K562 (cell line): ENCODE results near the gene EXOC3L1. TPM values are rescaled to one million over a fixed set of nuclear protein-coding genes. Genes with fewer than 3 reads are reported as not detected.

Experiments used
- ATAC-seq: fragments of 200-7000 bp; cut with Tn5 transposase; 3 replicates; pipeline ENCODE4 v1.9.1; 2020; ENCODE audit warnings: moderate library complexity
- BruUV-seq: library from RNA; stranded (reverse); fragments of 400-500 nt; replicated peaks from 2 replicates; lab custom pipeline; 2021; lab: Mats Ljungman, UMichigan
- CTCF ChIA-PET: fragments of 300-600 bp; formaldehyde crosslinking; extraction: SDS; loops from one replicate; lab custom pipeline; 2021; ENCODE audit warnings: low intra/inter-chr PET ratio; lab: Yijun Ruan, JAX
- POLR2A ChIA-PET: fragments of 300-600, 350-650 bp; sonication (Branson Sonifier 250); formaldehyde crosslinking; extraction: SDS; loops from one replicate; lab custom pipeline; 2021; ENCODE audit warnings: antibody characterized with exemption, inconsistent platforms; lab: Yijun Ruan, JAX
- DNase-seq, 4 experiments: peaks; one replicate each; pipeline versions ENCODE4 v3.0.0 to v3.0.0-alpha.2; 2011 to 2018; ENCODE audit warnings: low spot score in 3 of 4, mixed read lengths in 3 of 4; ENCODE audit errors: extremely low read depth in 1 of 4
- FAIRE-seq: peaks from 2 replicates; lab custom pipeline; 2011; peaks lifted over from hg19 to GRCh38; lab: Jason Lieb, UNC
- H2AFZ ChIP-seq: 2 replicates; pipeline ENCODE4 v1.6.0; 2011; ENCODE audit warnings: low read depth, low read length, control low read depth, inconsistent platforms
- H3K27ac ChIP-seq: fragments of 200-600 bp; 3 replicates; pipeline ENCODE4 v1.8.0; 2011; ENCODE audit warnings: low read depth, mild to moderate bottlenecking, control low read depth, inconsistent platforms, low read length, moderate library complexity, mixed read lengths; ENCODE audit errors: extremely low read depth
- H3K27me3 ChIP-seq, 2 experiments: fragments of 300-600 bp in 1 of 2; 2 replicates in 1 of 2; 3 replicates in 1 of 2; pipeline versions ENCODE4 v1.6.0 to v1.8.0; 2011; ENCODE audit warnings: inconsistent platforms in 2 of 2, low read length in 2 of 2, mild to moderate bottlenecking in 1 of 2, mixed read lengths in 1 of 2, moderate library complexity in 1 of 2; ENCODE audit not compliant: control insufficient read depth in 2 of 2, insufficient read depth in 2 of 2
- H3K36me3 ChIP-seq: fragments of 300-600 bp; 3 replicates; pipeline ENCODE4 v1.8.0; 2011; ENCODE audit warnings: mild to moderate bottlenecking, low read length, inconsistent platforms; ENCODE audit not compliant: control insufficient read depth, insufficient read depth
- H3K4me1 ChIP-seq, 2 experiments: fragments of 200-600 bp in 1 of 2; replicated peaks in 1 of 2; 2 replicates in 1 of 2; 3 replicates in 1 of 2; pipeline versions ENCODE4 v1.5.1 to v1.8.0; 2011; ENCODE audit warnings: inconsistent platforms in 2 of 2, low read length in 2 of 2, mild to moderate bottlenecking in 1 of 2, mixed read lengths in 1 of 2, moderate library complexity in 1 of 2; ENCODE audit not compliant: control insufficient read depth in 2 of 2, insufficient read depth in 2 of 2
- H3K4me2 ChIP-seq: 2 replicates; pipeline ENCODE4 v1.6.1; 2011; ENCODE audit warnings: low read length, control low read depth, inconsistent platforms, mixed read lengths; ENCODE audit not compliant: insufficient read depth
- H3K4me3 ChIP-seq: fragments of 200-600 bp; sonication (generic), shearing (Covaris generic); 2 replicates; pipeline ENCODE4 v1.5.1; 2016; ENCODE audit warnings: control low read depth, inconsistent platforms
- H3K79me2 ChIP-seq: fragments of 200-600 bp; 3 replicates; pipeline ENCODE4 v1.8.0; 2011; ENCODE audit warnings: low read length, inconsistent platforms; ENCODE audit not compliant: control insufficient read depth, insufficient read depth
- H3K9ac ChIP-seq, 2 experiments: 2 replicates each; pipeline versions ENCODE4 v1.6.0 to v1.6.1; 2011; ENCODE audit warnings: low read depth in 2 of 2, low read length in 2 of 2, control low read depth in 1 of 2, inconsistent platforms in 1 of 2, mild to moderate bottlenecking in 1 of 2, mixed read lengths in 1 of 2; ENCODE audit not compliant: insufficient read depth in 1 of 2
- H3K9me1 ChIP-seq: one replicate; pipeline ENCODE4 v1.6.0; 2011; ENCODE audit warnings: inconsistent platforms, mild to moderate bottlenecking, low read length, moderate library complexity; ENCODE audit not compliant: control insufficient read depth, insufficient read depth
- H3K9me3 ChIP-seq: replicated peaks from 2 replicates; pipeline ENCODE4 v1.5.1; 2011; ENCODE audit warnings: low read depth, low read length, inconsistent platforms; ENCODE audit not compliant: control insufficient read depth, insufficient read depth
- H4K20me1 ChIP-seq: replicated peaks from 2 replicates; pipeline ENCODE4 v1.6.1; 2011; ENCODE audit warnings: low read length, inconsistent platforms, mixed read lengths; ENCODE audit not compliant: control insufficient read depth, insufficient read depth
- PRMT5 ChIP-seq: sonication (generic); formaldehyde crosslinking; IDR thresholded peaks from 2 replicates; pipeline ENCODE4 v1.5.0; 2020; ENCODE audit warnings: missing genetic modification reagents
- RBFOX2 ChIP-seq: fragments of 200-400 bp; formaldehyde crosslinking; IDR thresholded peaks from 2 replicates; pipeline ENCODE4 v1.6.1; 2017; ENCODE audit warnings: low read depth, mild to moderate bottlenecking, low read length, moderate library complexity
- WGBS: fragments of 100-300 bp; shearing (Covaris generic); methylation state at CpG from one replicate; pipeline ENCODE4 v1.1.6; 2016; ENCODE audit warnings: low coverage, mixed read lengths; ENCODE audit not compliant: insufficient coverage; ENCODE audit errors: missing lambda C conversion rate; 5-methylcytosine and 5-hydroxymethylcytosine counted together
- in situ Hi-C: fragments of 300-500 bp; cut with MboI; formaldehyde crosslinking; loops from 4 replicates; pipeline ENCODE4 v1.15.0; 2018; ENCODE audit warnings: inconsistent platforms, mixed read lengths
- intact Hi-C: fragments of 100-400 bp; cut with micrococcal nuclease; formaldehyde crosslinking; loops from 2 replicates; pipeline ENCODE4 v1.14.2; 2022
- polyA plus RNA-seq, 8 experiments: library from polyadenylated mRNA; depleted of rRNA in 4 of 8; stranded (reverse) in 5 of 8; unstranded in 3 of 8; fragments of >200 nt; fragmentation: Nextera tagmentation in 2 of 8; fragmentation: Illumina TruSeq in 1 of 8; extraction: Ambion mirVana in 2 of 8; extraction: Trizol in 1 of 8; gene quantifications; 2 replicates each; pipeline versions ENCODE4 v1.2.1 to v1.2.3, GENCODE V29; 2011 to 2014; ENCODE audit warnings: inconsistent platforms in 1 of 8, missing spikeins in 1 of 8
- total RNA-seq, 7 experiments: library from RNA; depleted of rRNA in 6 of 7; stranded (reverse); fragments of >200 nt in 6 of 7; fragmentation: Illumina TruSeq in 2 of 7; extraction: Trizol in 2 of 7; gene quantifications; 2 replicates each; pipeline versions ENCODE4 v1.2.1 to v1.2.3, GENCODE V29; 2011 to 2021; ENCODE audit warnings: low replicate concordance in 1 of 7
- TF ChIP-seq, protein P1 (sequence below): IDR thresholded peaks from 2 replicates; pipeline ENCODE4 v1.6.1; 2012; ENCODE audit warnings: low read depth, low read length, improper control_type of control experiment, borderline replicate concordance
- TF ChIP-seq, protein P2 (sequence below): sonication (generic); formaldehyde crosslinking; IDR thresholded peaks from 2 replicates; pipeline ENCODE4 v1.8.1; 2022; ENCODE audit warnings: missing genetic modification reagents
- TF ChIP-seq, protein P3 (sequence below): fragments of 250-450 bp; sonication (Bioruptor Pico); IDR thresholded peaks from 2 replicates; pipeline ENCODE4 v1.9.0; 2021; ENCODE audit warnings: mild to moderate bottlenecking

EXOC3L1 gene
- total and polyA plus RNA-seq, 9 of the 15 experiments (the other 6 are each of a cell fraction or from before 2014, with no cell fraction given), result 0.08 TPM; not detected in 8

DNA sequence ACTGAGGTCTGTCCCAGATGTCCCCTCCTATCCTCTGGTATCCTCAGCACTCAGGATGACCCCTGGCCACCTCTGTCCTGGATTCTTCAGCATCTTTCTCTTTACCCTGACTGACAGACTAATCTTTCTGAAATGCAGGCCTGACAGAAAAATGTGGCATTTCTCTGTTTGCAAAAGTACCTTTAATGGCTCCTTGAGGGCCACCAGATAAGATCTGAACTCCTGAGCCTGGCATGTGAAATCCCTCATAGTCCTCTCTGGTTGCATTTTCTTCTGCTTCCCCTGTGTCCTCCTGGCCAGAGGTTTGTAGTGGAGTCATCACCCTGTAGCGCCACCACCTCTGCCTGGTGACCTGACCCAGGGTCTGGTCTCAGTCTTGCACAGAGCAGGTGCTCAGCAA lies 6.9 kb upstream of the EXOC3L1 start (continued):
- TF ChIP-seq, protein P1, sequence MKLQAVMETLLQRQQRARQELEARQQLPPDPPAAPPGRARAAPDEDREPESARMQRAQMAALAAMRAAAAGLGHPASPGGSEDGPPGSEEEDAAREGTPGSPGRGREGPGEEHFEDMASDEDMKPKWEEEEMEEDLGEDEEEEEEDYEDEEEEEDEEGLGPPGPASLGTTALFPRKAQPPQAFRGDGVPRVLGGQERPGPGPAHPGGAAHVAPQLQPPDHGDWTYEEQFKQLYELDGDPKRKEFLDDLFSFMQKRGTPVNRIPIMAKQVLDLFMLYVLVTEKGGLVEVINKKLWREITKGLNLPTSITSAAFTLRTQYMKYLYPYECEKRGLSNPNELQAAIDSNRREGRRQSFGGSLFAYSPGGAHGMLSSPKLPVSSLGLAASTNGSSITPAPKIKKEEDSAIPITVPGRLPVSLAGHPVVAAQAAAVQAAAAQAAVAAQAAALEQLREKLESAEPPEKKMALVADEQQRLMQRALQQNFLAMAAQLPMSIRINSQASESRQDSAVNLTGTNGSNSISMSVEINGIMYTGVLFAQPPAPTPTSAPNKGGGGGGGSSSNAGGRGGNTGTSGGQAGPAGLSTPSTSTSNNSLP, result no peak
- TF ChIP-seq, protein P2, sequence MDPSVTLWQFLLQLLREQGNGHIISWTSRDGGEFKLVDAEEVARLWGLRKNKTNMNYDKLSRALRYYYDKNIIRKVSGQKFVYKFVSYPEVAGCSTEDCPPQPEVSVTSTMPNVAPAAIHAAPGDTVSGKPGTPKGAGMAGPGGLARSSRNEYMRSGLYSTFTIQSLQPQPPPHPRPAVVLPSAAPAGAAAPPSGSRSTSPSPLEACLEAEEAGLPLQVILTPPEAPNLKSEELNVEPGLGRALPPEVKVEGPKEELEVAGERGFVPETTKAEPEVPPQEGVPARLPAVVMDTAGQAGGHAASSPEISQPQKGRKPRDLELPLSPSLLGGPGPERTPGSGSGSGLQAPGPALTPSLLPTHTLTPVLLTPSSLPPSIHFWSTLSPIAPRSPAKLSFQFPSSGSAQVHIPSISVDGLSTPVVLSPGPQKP (CRISPR knock-in tag), result no peak
- no peak for TF ChIP-seq PRMT5 (CRISPR knock-in tag)

DNA sequence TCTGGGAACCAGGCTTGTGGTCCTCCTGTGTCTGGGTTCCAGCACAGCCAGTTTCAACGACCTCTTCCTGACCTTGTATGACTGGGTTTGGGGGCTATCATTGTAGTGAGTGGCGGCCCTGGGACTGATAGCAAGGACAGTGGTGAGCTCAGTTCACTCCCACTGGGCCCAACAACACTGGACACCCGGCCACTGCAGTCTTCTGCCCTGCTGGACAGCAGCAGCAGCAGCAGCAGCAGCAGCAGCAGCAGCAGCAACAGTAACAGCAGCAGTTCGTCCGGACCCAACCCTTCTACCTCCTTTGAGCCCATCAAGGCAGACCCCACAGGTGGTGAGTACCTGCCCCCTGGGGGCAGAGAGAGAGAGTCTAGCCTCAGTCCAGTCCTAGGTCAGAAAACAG lies 5.7 kb upstream of the EXOC3L1 start:
- H3K9me3 ChIP-seq, result no peaks in the 10 kb centered on the region
- ATAC-seq (no peak), DNase-seq (peak in 1 of 4 experiments; percentile 34), FAIRE-seq (no peak)
- BruUV-seq, result no TSS peak
- peaks cover 46% of the 10 kb centered on the region for H3K79me2 ChIP-seq
- no peaks in the 10 kb centered on the region for H4K20me1 ChIP-seq
- no peaks in the 10 kb centered on the region for H3K27me3 ChIP-seq
- peaks cover 27 to 65% of the 10 kb centered on the region in 2 experiments for H3K4me1 ChIP-seq
- no peak overlapping the region for H3K4me2 ChIP-seq
- in situ Hi-C loops (no loop called here), intact Hi-C loops (no loop called here)
- H3K36me3 ChIP-seq, result peaks cover 75% of the 10 kb centered on the region
- ChIA-PET POLR2A (interaction anchor here (1.2 kb wide), 1 partner anchor 13 kb away, joined by 4 read pairs; no protein-coding TSS in a partner anchor), CTCF (no interaction called here)
- no peak overlapping the region for H3K4me3 ChIP-seq
- H3K27ac ChIP-seq, result no peak overlapping the region; the same call in 2 of the 3 replicates
- no peak overlapping the region for H2AFZ ChIP-seq
- peak overlapping the region in 1 of 2 experiments; percentile 19; a peak in 2 of 4 replicates for H3K9ac ChIP-seq
- WGBS, result 70% methylated on average over 5 of the region's 5 CpGs
- TF ChIP-seq, protein P3, sequence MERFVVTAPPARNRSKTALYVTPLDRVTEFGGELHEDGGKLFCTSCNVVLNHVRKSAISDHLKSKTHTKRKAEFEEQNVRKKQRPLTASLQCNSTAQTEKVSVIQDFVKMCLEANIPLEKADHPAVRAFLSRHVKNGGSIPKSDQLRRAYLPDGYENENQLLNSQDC (CRISPR knock-in tag), result no peak
- 0 out of 2 replicates have a peak, but pooled peaks have one; percentile 22 for TF ChIP-seq RBFOX2
- H3K9me1 ChIP-seq, result no peaks in the 10 kb centered on the region
